Neural progenitor cell (in vitro differentiated cells): ENCODE data around the gene FAM83F. TPM values are rescaled to one million over a fixed set of nuclear protein-coding genes. Genes with fewer than 3 reads are reported as not detected.

Experiments
- DNase-seq: peaks from one replicate; pipeline ENCODE4 v3.0.0-alpha.2; 2016; ENCODE audit warnings: low spot score
- H2AFZ ChIP-seq: fragments of 200-600 bp; sonication (generic); replicated peaks from 2 replicates; pipeline ENCODE4 v1.6.1; 2016; ENCODE audit warnings: antibody characterized with exemption
- H3F3A ChIP-seq: fragments of 200-600 bp; sonication (generic); 2 replicates; pipeline ENCODE4 v1.6.1; 2016; ENCODE audit warnings: antibody characterized with exemption, low read depth
- H3K27ac ChIP-seq: fragments of 200-600 bp; sonication (generic); 2 replicates; pipeline ENCODE4 v1.5.1; 2016; ENCODE audit warnings: mild to moderate bottlenecking
- H3K27me3 ChIP-seq: fragments of 200-600 bp; sonication (generic); 2 replicates; pipeline ENCODE4 v1.6.1; 2016; ENCODE audit warnings: mild to moderate bottlenecking, moderate library complexity
- H3K36me3 ChIP-seq: fragments of 200-600 bp; sonication (generic); 2 replicates; pipeline ENCODE4 v1.5.1; 2016
- H3K4me1 ChIP-seq: fragments of 200-600 bp; sonication (generic); 2 replicates; pipeline ENCODE4 v1.6.1; 2016; ENCODE audit warnings: mixed run types
- H3K4me2 ChIP-seq: fragments of 200-600 bp; sonication (generic); 2 replicates; pipeline ENCODE4 v1.6.1; 2016
- H3K4me3 ChIP-seq: fragments of 200-600 bp; sonication (generic); 2 replicates; pipeline ENCODE4 v1.5.1; 2016
- H3K79me2 ChIP-seq: fragments of 200-600 bp; sonication (generic); 2 replicates; pipeline ENCODE4 v1.6.1; 2016; ENCODE audit warnings: low read depth
- H3K9ac ChIP-seq: fragments of 200-600 bp; sonication (generic); 2 replicates; pipeline ENCODE4 v1.6.1; 2016
- H3K9me3 ChIP-seq: fragments of 200-600 bp; sonication (generic); 2 replicates; pipeline ENCODE4 v1.5.1; 2016; ENCODE audit warnings: low read depth
- H4K20me1 ChIP-seq: fragments of 200-600 bp; sonication (generic); 2 replicates; pipeline ENCODE4 v1.6.1; 2016; ENCODE audit warnings: low read depth
- H3K27ac Mint-ChIP-seq: 3 replicates; pipeline ENCODE4 v1.8.0; 2021; ENCODE audit warnings: mixed read lengths
- H3K27me3 Mint-ChIP-seq: 2 replicates; pipeline ENCODE4 v1.8.0; 2022; ENCODE audit warnings: low read depth, mild to moderate bottlenecking, inconsistent platforms, moderate library complexity, mixed read lengths; ENCODE audit not compliant: insufficient read depth
- H3K36me3 Mint-ChIP-seq: 3 replicates; pipeline ENCODE4 v1.8.0; 2021; ENCODE audit warnings: mixed read lengths
- H3K4me1 Mint-ChIP-seq: 3 replicates; pipeline ENCODE4 v1.8.0; 2021; ENCODE audit warnings: mixed read lengths
- H3K4me3 Mint-ChIP-seq: 3 replicates; pipeline ENCODE4 v1.8.0; 2021; ENCODE audit warnings: mild to moderate bottlenecking, moderate library complexity, mixed read lengths
- H3K9me3 Mint-ChIP-seq: 3 replicates; pipeline ENCODE4 v1.8.0; 2020; ENCODE audit warnings: mixed read lengths
- EZH2 ChIP-seq: fragments of 200-600 bp; sonication (generic); IDR thresholded peaks from 2 replicates; pipeline ENCODE4 v1.6.1; 2017; ENCODE audit warnings: antibody characterized with exemption, mild to moderate bottlenecking, moderate library complexity
- EZH2phosphoT487 ChIP-seq: fragments of 200-600 bp; sonication (generic); IDR thresholded peaks from 2 replicates; pipeline ENCODE4 v1.6.1; 2017; ENCODE audit warnings: antibody characterized with exemption
- total RNA-seq: library from RNA; depleted of rRNA; stranded (reverse); fragments of >200 nt; gene quantifications from 2 replicates; pipeline ENCODE4 v1.2.3, GENCODE V29; 2015; ENCODE audit warnings: low replicate concordance
- TF ChIP-seq, protein P1 (sequence below): fragments of 200-600 bp; sonication (generic); IDR thresholded peaks from 2 replicates; pipeline ENCODE4 v1.5.1; 2017; ENCODE audit warnings: antibody characterized with exemption, mild to moderate bottlenecking

Gene FAM83F
- total RNA-seq, 1 donor from 2014 or later: 0.09 TPM

DNA sequence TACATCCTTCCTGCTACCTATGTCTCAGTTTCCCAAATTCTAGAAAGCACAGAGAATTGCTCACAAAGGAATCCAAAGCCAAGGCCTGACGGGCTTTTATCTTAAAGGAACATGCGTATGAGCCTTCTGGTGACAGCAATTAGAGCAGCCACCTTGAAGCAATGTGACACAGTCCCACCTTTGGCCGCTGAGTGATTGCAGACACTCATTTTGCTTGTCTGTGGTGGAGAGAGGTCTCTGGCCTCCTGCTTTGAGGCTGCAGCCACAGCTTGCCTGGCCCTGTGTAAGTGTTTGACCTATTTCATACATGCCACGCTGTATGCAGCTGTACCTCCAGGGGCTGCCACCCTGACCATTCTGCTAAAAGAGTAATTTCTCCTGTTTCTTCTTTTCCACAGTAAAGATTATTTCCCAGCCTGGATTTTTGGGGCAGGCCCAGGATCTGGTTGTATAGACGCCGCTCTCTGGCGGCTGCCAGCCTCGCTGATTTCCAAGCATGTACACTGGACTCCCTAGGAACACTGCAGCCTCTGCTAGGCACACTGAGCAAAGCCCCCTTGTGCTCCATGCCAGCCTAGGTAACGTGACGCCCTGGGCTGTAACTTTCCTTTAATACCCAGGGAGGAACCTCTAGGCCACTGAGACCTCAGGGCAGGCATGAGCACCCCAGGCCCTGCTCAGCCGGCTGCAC, 35.7 kb upstream of the FAM83F start:
- peaks cover 17% of the 10 kb centered on the region for H3K27me3 Mint-ChIP-seq
- TF ChIP-seq, protein P1, sequence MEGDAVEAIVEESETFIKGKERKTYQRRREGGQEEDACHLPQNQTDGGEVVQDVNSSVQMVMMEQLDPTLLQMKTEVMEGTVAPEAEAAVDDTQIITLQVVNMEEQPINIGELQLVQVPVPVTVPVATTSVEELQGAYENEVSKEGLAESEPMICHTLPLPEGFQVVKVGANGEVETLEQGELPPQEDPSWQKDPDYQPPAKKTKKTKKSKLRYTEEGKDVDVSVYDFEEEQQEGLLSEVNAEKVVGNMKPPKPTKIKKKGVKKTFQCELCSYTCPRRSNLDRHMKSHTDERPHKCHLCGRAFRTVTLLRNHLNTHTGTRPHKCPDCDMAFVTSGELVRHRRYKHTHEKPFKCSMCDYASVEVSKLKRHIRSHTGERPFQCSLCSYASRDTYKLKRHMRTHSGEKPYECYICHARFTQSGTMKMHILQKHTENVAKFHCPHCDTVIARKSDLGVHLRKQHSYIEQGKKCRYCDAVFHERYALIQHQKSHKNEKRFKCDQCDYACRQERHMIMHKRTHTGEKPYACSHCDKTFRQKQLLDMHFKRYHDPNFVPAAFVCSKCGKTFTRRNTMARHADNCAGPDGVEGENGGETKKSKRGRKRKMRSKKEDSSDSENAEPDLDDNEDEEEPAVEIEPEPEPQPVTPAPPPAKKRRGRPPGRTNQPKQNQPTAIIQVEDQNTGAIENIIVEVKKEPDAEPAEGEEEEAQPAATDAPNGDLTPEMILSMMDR: no peak
- no peak for TF ChIP-seq EZH2phosphoT487
- no peak for TF ChIP-seq EZH2
- H3K4me1 Mint-ChIP-seq: peaks cover 24% of the 10 kb centered on the region
- Histone ChIP-seq H3K9me3 (no peaks in the 10 kb centered on the region), H3K36me3 (no peaks in the 10 kb centered on the region), H3K79me2 (no peaks in the 10 kb centered on the region), H3K4me2 (no peak overlapping the region), H2AFZ (peak overlapping the region; percentile 85), H3K4me1 (peaks cover 7% of the 10 kb centered on the region), H3K27ac (no peak overlapping the region), H3K4me3 (no peak overlapping the region), H3F3A (peaks cover 8% of the 10 kb centered on the region), H3K9ac (no peak overlapping the region), H3K27me3 (peaks cover 4% of the 10 kb centered on the region), H4K20me1 (no peaks in the 10 kb centered on the region)
- H3K36me3 Mint-ChIP-seq: no peaks in the 10 kb centered on the region
- no peak overlapping the region for H3K27ac Mint-ChIP-seq
- no peak overlapping the region for H3K4me3 Mint-ChIP-seq
- DNase-seq: no peak
- no peaks in the 10 kb centered on the region for H3K9me3 Mint-ChIP-seq

DNA sequence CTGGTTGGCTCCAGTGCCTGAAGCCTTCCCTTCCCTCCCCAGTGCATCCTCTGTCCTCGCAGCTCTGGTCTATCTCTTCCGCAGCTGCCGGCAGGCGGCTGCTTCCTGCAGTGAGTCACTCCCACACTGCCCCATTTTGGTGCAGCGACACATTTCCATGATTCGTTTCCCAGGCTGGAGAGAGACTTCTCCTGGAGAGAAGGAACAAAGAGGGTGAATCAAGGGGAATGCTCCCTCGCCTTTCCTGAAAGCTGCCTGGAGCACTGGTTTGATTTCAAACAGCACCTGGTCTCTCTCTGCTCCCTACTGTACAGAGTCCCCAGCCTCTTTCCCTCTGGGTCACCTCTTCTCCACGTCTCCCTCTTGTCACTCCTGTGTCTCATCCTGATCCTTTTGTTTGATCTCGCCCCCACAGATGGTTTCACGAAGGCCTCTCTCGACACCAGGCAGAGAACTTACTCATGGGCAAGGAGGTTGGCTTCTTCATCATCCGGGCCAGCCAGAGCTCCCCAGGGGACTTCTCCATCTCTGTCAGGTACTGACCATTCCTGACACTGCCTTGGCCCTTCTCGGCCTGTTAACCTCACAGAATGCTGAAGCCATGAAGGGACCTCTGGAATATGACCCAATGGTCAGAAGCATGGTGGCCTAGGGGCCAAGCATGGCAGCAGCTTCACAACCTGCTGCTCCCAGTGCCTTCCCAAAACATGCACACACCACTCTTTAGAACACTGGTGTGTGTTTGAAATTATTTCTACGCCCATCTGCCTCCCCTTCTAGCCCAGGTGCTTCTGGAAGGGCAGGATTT, 34.9 kb upstream of the FAM83F start, which contains the start of gene TMA7B:
TSS of gene TMA7B (plus strand) at position 758 of the 808 bp plus-strand sequence. CDS start 3,978 bp downstream, outside the sequence.
- Histone ChIP-seq H3K27me3 (peaks cover 4% of the 10 kb centered on the region), H3K27ac (no peak within 1 kb of the TSS), H3K4me1 (peaks cover 7% of the 10 kb centered on the region), H3K4me3 (no peak within 1 kb of the TSS), H3K9me3 (no peaks in the 10 kb centered on the region), H4K20me1 (no peaks in the 10 kb centered on the region), H3F3A (peaks cover 8% of the 10 kb centered on the region), H2AFZ (peak within 1 kb of the TSS; percentile 85), H3K36me3 (no peaks in the 10 kb centered on the region), H3K9ac (no peak within 1 kb of the TSS), H3K79me2 (no peaks in the 10 kb centered on the region), H3K4me2 (no peak within 1 kb of the TSS)
- Mint-ChIP-seq H3K27me3 (peaks cover 17% of the 10 kb centered on the region), H3K27ac (peak within 1 kb of the TSS; percentile 5), H3K4me1 (peaks cover 24% of the 10 kb centered on the region), H3K36me3 (no peaks in the 10 kb centered on the region), H3K4me3 (no peak within 1 kb of the TSS), H3K9me3 (no peaks in the 10 kb centered on the region)
- DNase-seq: peak; percentile 61
- TF ChIP-seq EZH2 (no peak), EZH2phosphoT487 (no peak)
- TF ChIP-seq, protein P1: peak; percentile 30

DNA sequence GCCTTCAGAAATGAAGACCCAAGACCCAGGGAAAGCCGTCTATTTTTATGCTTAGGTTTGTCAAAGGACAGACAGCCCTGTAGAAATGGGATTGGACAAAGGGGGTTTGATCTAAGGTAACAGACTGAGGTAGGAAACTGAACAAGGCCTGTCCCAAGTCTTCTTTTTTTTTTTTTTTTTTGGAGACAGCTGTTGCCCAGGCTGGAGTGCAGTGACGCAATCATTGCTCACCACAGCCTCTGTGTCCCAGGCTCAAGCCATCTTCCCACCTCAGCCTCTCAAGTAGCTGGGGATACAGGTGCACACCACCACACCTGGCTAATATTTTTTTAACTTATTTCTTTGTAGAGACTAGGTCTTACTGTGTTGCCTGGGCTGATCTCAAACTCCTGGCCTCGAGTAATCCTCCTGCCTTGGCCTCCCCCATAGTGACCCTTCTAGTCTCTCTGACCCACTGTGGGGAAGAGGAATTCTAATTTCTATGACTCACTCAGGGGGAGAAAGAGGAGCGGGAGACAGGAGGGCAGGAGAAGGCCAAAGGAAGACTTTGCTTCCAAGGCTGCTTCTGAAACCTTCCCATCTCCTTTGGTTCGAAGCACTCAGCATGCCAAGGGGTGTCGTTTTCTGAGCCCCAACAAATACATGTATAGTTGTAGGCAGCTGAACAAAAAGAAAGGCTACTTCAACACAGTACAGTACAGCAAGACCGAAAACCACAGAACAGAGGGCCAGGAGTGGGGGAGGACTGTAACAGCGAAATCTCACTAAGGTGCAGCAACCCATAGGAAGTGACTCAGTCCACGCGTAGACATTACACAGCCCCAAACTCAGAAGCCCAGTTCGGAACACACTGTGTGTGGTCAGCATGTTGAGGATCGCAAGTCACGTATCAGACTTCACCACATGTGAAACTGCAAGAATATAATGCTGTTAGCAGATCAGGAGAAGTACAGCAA, 33.7 kb upstream of the FAM83F start:
- no peak overlapping the region for H3K4me3 Mint-ChIP-seq

More for the DNA sequence above, 33.7 kb upstream of the FAM83F start:
- TF ChIP-seq EZH2phosphoT487: no peak
- no peak for TF ChIP-seq EZH2
- TF ChIP-seq, protein P1: no peak
- peaks cover 22% of the 10 kb centered on the region for H3K27me3 Mint-ChIP-seq
- H3K9me3 ChIP-seq: no peaks in the 10 kb centered on the region
- H3K9me3 Mint-ChIP-seq: no peaks in the 10 kb centered on the region
- peaks cover 25% of the 10 kb centered on the region for H3K4me1 Mint-ChIP-seq
- H3K4me3 ChIP-seq: no peak overlapping the region
- H4K20me1 ChIP-seq: no peaks in the 10 kb centered on the region
- no peaks in the 10 kb centered on the region for H3K36me3 ChIP-seq
- H3K79me2 ChIP-seq: no peaks in the 10 kb centered on the region
- H3K27ac Mint-ChIP-seq: no peak overlapping the region
- no peak overlapping the region for H2AFZ ChIP-seq
- peaks cover 8% of the 10 kb centered on the region for H3F3A ChIP-seq
- peaks cover 7% of the 10 kb centered on the region for H3K4me1 ChIP-seq
- H3K27me3 ChIP-seq: peaks cover 4% of the 10 kb centered on the region
- no peak overlapping the region for H3K27ac ChIP-seq
- H3K9ac ChIP-seq: no peak overlapping the region
- H3K4me2 ChIP-seq: no peak overlapping the region
- no peak for DNase-seq
- H3K36me3 Mint-ChIP-seq: no peaks in the 10 kb centered on the region
